Keratinocyte (primary cell): ENCODE results near the gene HTRA3. TPM values are rescaled to one million over a fixed set of nuclear protein-coding genes. Genes with fewer than 3 reads are reported as not detected.

Source experiments
- DNase-seq: peaks from one replicate; pipeline ENCODE4 v3.0.0-alpha.2; 2011; ENCODE audit warnings: low read depth, missing footprints, low spot score
- FAIRE-seq: peaks from 2 replicates; lab custom pipeline; 2011; peaks lifted over from hg19 to GRCh38; lab: Jason Lieb, UNC
- H2AFZ ChIP-seq: 2 replicates; pipeline ENCODE4 v1.6.0; 2012; ENCODE audit warnings: low read length, control low read depth, inconsistent platforms; ENCODE audit not compliant: control insufficient read depth
- H3K27ac ChIP-seq: 2 replicates; pipeline ENCODE4 v1.5.1; 2011; ENCODE audit warnings: low read length; ENCODE audit not compliant: control insufficient read depth, insufficient read depth
- H3K27me3 ChIP-seq: 3 replicates; pipeline ENCODE4 v1.6.0; 2011; ENCODE audit warnings: low read length; ENCODE audit not compliant: control insufficient read depth, insufficient read depth; ENCODE audit errors: extremely low read depth
- H3K36me3 ChIP-seq, 2 experiments: 2 replicates in 1 of 2; 3 replicates in 1 of 2; pipeline ENCODE4 v1.5.1; 2011; ENCODE audit warnings: low read length in 2 of 2, mild to moderate bottlenecking in 1 of 2; ENCODE audit not compliant: control insufficient read depth in 2 of 2, insufficient read depth in 2 of 2; ENCODE audit errors: extremely low read depth in 1 of 2
- H3K4me1 ChIP-seq: 3 replicates; pipeline ENCODE4 v1.5.1; 2011; ENCODE audit warnings: low read length; ENCODE audit not compliant: control insufficient read depth, insufficient read depth; ENCODE audit errors: extremely low read depth
- H3K4me2 ChIP-seq: 3 replicates; pipeline ENCODE4 v1.6.0; 2011; ENCODE audit warnings: low read depth, low read length; ENCODE audit not compliant: control insufficient read depth, insufficient read depth; ENCODE audit errors: extremely low read depth
- H3K4me3 ChIP-seq, 3 experiments: fragments of 200-600 bp in 1 of 3; sonication (generic) in 1 of 3; 2 replicates in 2 of 3; 3 replicates in 1 of 3; pipeline ENCODE4 v1.5.1; 2011 to 2016; ENCODE audit warnings: low read length in 3 of 3, mild to moderate bottlenecking in 3 of 3, control low read depth in 2 of 3, inconsistent platforms in 1 of 3, low read depth in 1 of 3, mixed read lengths in 1 of 3, mixed run types in 1 of 3, moderate library complexity in 1 of 3; ENCODE audit not compliant: control insufficient read depth in 2 of 3, insufficient read depth in 2 of 3; ENCODE audit errors: extremely low read depth in 1 of 3
- H3K79me2 ChIP-seq: 2 replicates; pipeline ENCODE4 v1.6.0; 2012; ENCODE audit warnings: low read length; ENCODE audit not compliant: control insufficient read depth, insufficient read depth
- H3K9ac ChIP-seq: 3 replicates; pipeline ENCODE4 v1.6.0; 2011; ENCODE audit warnings: low read length; ENCODE audit not compliant: control insufficient read depth, insufficient read depth; ENCODE audit errors: extremely low read depth
- H3K9me1 ChIP-seq: 3 replicates; pipeline ENCODE4 v1.6.0; 2011; ENCODE audit warnings: low read length; ENCODE audit not compliant: control insufficient read depth, insufficient read depth; ENCODE audit errors: extremely low read depth
- H3K9me3 ChIP-seq: 2 replicates; pipeline ENCODE4 v1.5.1; 2012; ENCODE audit warnings: low read depth, low read length; ENCODE audit not compliant: control insufficient read depth
- H4K20me1 ChIP-seq: 3 replicates; pipeline ENCODE4 v1.6.0; 2011; ENCODE audit warnings: low read length; ENCODE audit not compliant: control insufficient read depth, insufficient read depth; ENCODE audit errors: extremely low read depth
- CTCF ChIP-seq, 3 experiments: IDR thresholded peaks in 1 of 3; conservative IDR thresholded peaks in 1 of 3; optimal IDR thresholded peaks in 1 of 3; 2 replicates in 2 of 3; 3 replicates in 1 of 3; pipeline versions ENCODE3 to v1.5.1; 2011; ENCODE audit warnings: low read length in 3 of 3, mild to moderate bottlenecking in 3 of 3, moderate library complexity in 2 of 3, control low read depth in 1 of 3, inconsistent platforms in 1 of 3; ENCODE audit not compliant: insufficient read depth in 2 of 3; ENCODE audit errors: extremely low read depth in 1 of 3
- EZH2 ChIP-seq: IDR thresholded peaks from one replicate; pipeline ENCODE4 v1.6.1; 2012; ENCODE audit warnings: inconsistent platforms, mild to moderate bottlenecking, low read length, moderate library complexity
- dilution Hi-C: fragments of 300-500 bp; cut with MboI; formaldehyde crosslinking; loops from one replicate; pipeline ENCODE4 v1.7.0; 2020; ENCODE audit warnings: low sequenced_read_pairs; ENCODE audit not compliant: extremely low pct_ligation_motif_present
- polyA plus RNA-seq, 5 experiments: library from polyadenylated mRNA; depleted of rRNA in 3 of 5; stranded (reverse) in 3 of 5; stranded (forward) in 1 of 5; unstranded in 1 of 5; fragments of >200 nt; gene quantifications; 1 replicate in 1 of 5; 2 replicates in 3 of 5; 3 replicates in 1 of 5; pipeline versions ENCODE4 v1.2.1 to v1.2.3, GENCODE V29; 2011 to 2012; ENCODE audit warnings: missing spikeins in 2 of 5, low read depth in 1 of 5, low replicate concordance in 1 of 5

The HTRA3 gene
- polyA plus RNA-seq, 1 donor (not counting 4 experiments of a cell fraction or from before 2014, with no cell fraction given): not detected

GRCh38 chr4:8285976-8286718, 16.6 kb downstream of the HTRA3 start:
- Histone ChIP-seq H3K27me3 (peaks cover 20% of the 10 kb centered on the region), H3K9me1 (no peaks in the 10 kb centered on the region), H3K9me3 (no peaks in the 10 kb centered on the region), H3K9ac (no peak overlapping the region), H4K20me1 (no peaks in the 10 kb centered on the region), H3K4me3 (no peak overlapping the region), H3K4me2 (no peak overlapping the region), H3K79me2 (no peaks in the 10 kb centered on the region), H3K4me1 (no peaks in the 10 kb centered on the region), H2AFZ (no peak overlapping the region), H3K36me3 (no peaks in the 10 kb centered on the region), H3K27ac (no peak overlapping the region)
- TF ChIP-seq CTCF (optimal IDR thresholded peaks at IDR 0.05 in 1 of 3, IDR thresholded peaks at IDR 0.05 in 1 of 3, conservative IDR thresholded peaks at IDR 0.05 in 1 of 3; ENCODE audit: extremely low read depth in 1 of 3, insufficient read depth in 2 of 3, low read length in 3 of 3) (no peak), EZH2 (no peak)
- dilution Hi-C loops: no loop called here
- FAIRE-seq (no peak), DNase-seq (no peak)

GRCh38 chr4:8286719-8287342, 17.3 kb downstream of the HTRA3 start:
- FAIRE-seq (no peak), DNase-seq (no peak)
- Histone ChIP-seq H3K4me3 (no peak overlapping the region), H4K20me1 (no peaks in the 10 kb centered on the region), H3K27me3 (peaks cover 24% of the 10 kb centered on the region), H2AFZ (no peak overlapping the region), H3K9me3 (no peaks in the 10 kb centered on the region), H3K27ac (no peak overlapping the region), H3K4me1 (no peaks in the 10 kb centered on the region), H3K4me2 (no peak overlapping the region), H3K36me3 (no peaks in the 10 kb centered on the region), H3K9me1 (no peaks in the 10 kb centered on the region), H3K9ac (no peak overlapping the region), H3K79me2 (no peaks in the 10 kb centered on the region)
- TF ChIP-seq EZH2 (no peak), CTCF (optimal IDR thresholded peaks at IDR 0.05 in 1 of 3, IDR thresholded peaks at IDR 0.05 in 1 of 3, conservative IDR thresholded peaks at IDR 0.05 in 1 of 3; ENCODE audit: extremely low read depth in 1 of 3, insufficient read depth in 2 of 3, low read length in 3 of 3) (no peak)
- dilution Hi-C loops: no loop called here
